ENCODE data around the gene TFEC. TPM values are rescaled to one million over a fixed set of nuclear protein-coding genes. Genes with fewer than 3 reads are reported as not detected.

The TFEC gene, protein sequence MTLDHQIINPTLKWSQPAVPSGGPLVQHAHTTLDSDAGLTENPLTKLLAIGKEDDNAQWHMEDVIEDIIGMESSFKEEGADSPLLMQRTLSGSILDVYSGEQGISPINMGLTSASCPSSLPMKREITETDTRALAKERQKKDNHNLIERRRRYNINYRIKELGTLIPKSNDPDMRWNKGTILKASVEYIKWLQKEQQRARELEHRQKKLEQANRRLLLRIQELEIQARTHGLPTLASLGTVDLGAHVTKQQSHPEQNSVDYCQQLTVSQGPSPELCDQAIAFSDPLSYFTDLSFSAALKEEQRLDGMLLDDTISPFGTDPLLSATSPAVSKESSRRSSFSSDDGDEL
- 1.0 and 7.8 TPM in 2 replicates for total RNA-seq

DNA sequence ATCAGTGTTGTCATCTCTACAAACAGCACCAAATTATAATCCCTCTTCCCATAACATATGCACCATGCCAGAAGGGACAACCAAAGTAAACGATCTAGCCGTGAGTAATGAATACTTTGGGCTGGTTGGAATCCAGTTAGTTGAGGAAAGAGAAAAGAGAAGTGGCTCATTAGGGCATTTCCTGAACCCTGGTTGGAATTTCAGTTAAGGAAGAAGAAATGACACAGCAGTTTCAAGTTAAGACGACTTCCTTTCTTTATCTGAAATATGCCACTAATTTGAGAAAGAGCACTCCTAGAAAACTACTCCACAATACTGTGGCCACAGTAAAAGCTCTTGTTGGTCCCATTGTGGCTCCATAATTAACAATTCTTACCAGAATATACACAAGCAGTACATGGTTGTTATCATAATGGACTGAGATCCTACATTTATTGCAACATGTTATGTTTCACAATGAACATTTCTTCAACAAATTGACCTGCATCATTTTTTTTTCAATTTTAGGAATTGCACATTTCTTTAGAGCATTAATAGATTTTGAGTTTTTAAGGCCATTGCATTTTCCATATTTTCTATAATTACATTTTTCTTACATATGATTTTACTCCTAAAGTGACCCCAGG, at the start of gene TFEC:
Gene TFEC, minus strand, starts transcription at position 113 of the 626 bp plus-strand sequence. CDS start 46,322 bp downstream, outside the sequence.

Other genes with a start within 250 kb of the TFEC start
- 109 and 120 TPM in 2 replicates for gene TES, start 179.8 kb upstream of the TFEC start, total RNA-seq